Trophoblast cell (in vitro differentiated cells and primary cell): ENCODE results near the gene ROBO1.

Experiments
- DNase-seq, 2 donors: peaks; one replicate each; pipeline ENCODE4 v3.0.0-alpha.2; 2016
- H2AFZ ChIP-seq: 2 replicates; pipeline ENCODE4 v1.6.1; 2013; ENCODE audit warnings: low read length, moderate library complexity, mild to moderate bottlenecking; ENCODE audit not compliant: insufficient read depth, poor library complexity
- H2AK5ac ChIP-seq: 2 replicates; pipeline ENCODE4 v1.6.1; 2013; ENCODE audit warnings: mild to moderate bottlenecking, low read length
- H2BK120ac ChIP-seq: 2 replicates; pipeline ENCODE4 v1.6.1; 2013; ENCODE audit warnings: low read length, mild to moderate bottlenecking, moderate library complexity; ENCODE audit not compliant: insufficient read depth, poor library complexity
- H2BK12ac ChIP-seq: 2 replicates; pipeline ENCODE4 v1.6.1; 2013; ENCODE audit warnings: mild to moderate bottlenecking, low read length, moderate library complexity
- H2BK5ac ChIP-seq: 2 replicates; pipeline ENCODE4 v1.6.1; 2013; ENCODE audit warnings: low read length, low read depth, moderate library complexity, mild to moderate bottlenecking; ENCODE audit not compliant: poor library complexity
- H3K14ac ChIP-seq: 2 replicates; pipeline ENCODE4 v1.6.1; 2013; ENCODE audit warnings: mild to moderate bottlenecking, low read length
- H3K18ac ChIP-seq: 2 replicates; pipeline ENCODE4 v1.6.1; 2013; ENCODE audit warnings: mild to moderate bottlenecking, low read length
- H3K23ac ChIP-seq: 2 replicates; pipeline ENCODE4 v1.6.1; 2013; ENCODE audit warnings: low read length
- H3K27ac ChIP-seq: 2 replicates; pipeline ENCODE4 v1.5.1; 2013; ENCODE audit warnings: low read depth, mild to moderate bottlenecking, inconsistent platforms, low read length, moderate library complexity
- H3K27me3 ChIP-seq: 2 replicates; pipeline ENCODE4 v1.6.1; 2013; ENCODE audit warnings: inconsistent platforms, mild to moderate bottlenecking, low read length, moderate library complexity; ENCODE audit not compliant: insufficient read depth
- H3K36me3 ChIP-seq, 2 experiments: 1 replicate in 1 of 2; 2 replicates in 1 of 2; pipeline ENCODE4 v1.6.1; 2013; ENCODE audit warnings: low read length in 2 of 2, mild to moderate bottlenecking in 2 of 2, moderate library complexity in 1 of 2; ENCODE audit not compliant: insufficient read depth in 2 of 2, control insufficient read depth in 1 of 2
- H3K4ac ChIP-seq: 2 replicates; pipeline ENCODE4 v1.6.1; 2013; ENCODE audit warnings: low read depth, mild to moderate bottlenecking, low read length, moderate library complexity
- H3K4me1 ChIP-seq, 2 experiments: 1 replicate in 1 of 2; 2 replicates in 1 of 2; pipeline ENCODE4 v1.6.1; 2013; ENCODE audit warnings: low read length in 2 of 2, mild to moderate bottlenecking in 2 of 2, moderate library complexity in 1 of 2; ENCODE audit not compliant: insufficient read depth in 2 of 2, control insufficient read depth in 1 of 2
- H3K4me2 ChIP-seq: 2 replicates; pipeline ENCODE4 v1.6.1; 2013; ENCODE audit warnings: inconsistent platforms, mild to moderate bottlenecking, low read length, moderate library complexity
- H3K4me3 ChIP-seq: 2 replicates; pipeline ENCODE4 v1.5.1; 2013; ENCODE audit warnings: mild to moderate bottlenecking, low read depth, low read length, inconsistent platforms
- H3K79me1 ChIP-seq: one replicate; pipeline ENCODE4 v1.6.1; 2013; ENCODE audit warnings: low read length
- H3K79me2 ChIP-seq: 2 replicates; pipeline ENCODE4 v1.6.1; 2013; ENCODE audit warnings: low read length, mild to moderate bottlenecking; ENCODE audit not compliant: control insufficient read depth, insufficient read depth, poor library complexity
- H3K9ac ChIP-seq: 2 replicates; pipeline ENCODE4 v1.6.1; 2013; ENCODE audit warnings: mild to moderate bottlenecking, low read length
- H3K9me3 ChIP-seq: 2 replicates; pipeline ENCODE4 v1.6.1; 2013; ENCODE audit warnings: low read depth, mild to moderate bottlenecking, control low read depth, inconsistent platforms, low read length; ENCODE audit not compliant: insufficient read depth
- H4K12ac ChIP-seq: 2 replicates; pipeline ENCODE4 v1.6.1; 2013; ENCODE audit warnings: low read depth, mild to moderate bottlenecking, low read length, moderate library complexity
- H4K8ac ChIP-seq: 2 replicates; pipeline ENCODE4 v1.6.1; 2013; ENCODE audit warnings: low read depth, mild to moderate bottlenecking, low read length, moderate library complexity
- H4K91ac ChIP-seq: one replicate; pipeline ENCODE4 v1.6.1; 2013; ENCODE audit warnings: low read depth, mild to moderate bottlenecking, low read length, moderate library complexity
- WGBS: extraction: QIAGEN DNeasy Blood & Tissue Kit; methylation state at CpG from one replicate; pipeline ENCODE4 v1.1.7; 2013; ENCODE audit warnings: missing lambda C conversion rate; ENCODE audit not compliant: insufficient read length, insufficient coverage; ENCODE audit errors: extremely low coverage; 5-methylcytosine and 5-hydroxymethylcytosine counted together

The ROBO1 gene

DNA sequence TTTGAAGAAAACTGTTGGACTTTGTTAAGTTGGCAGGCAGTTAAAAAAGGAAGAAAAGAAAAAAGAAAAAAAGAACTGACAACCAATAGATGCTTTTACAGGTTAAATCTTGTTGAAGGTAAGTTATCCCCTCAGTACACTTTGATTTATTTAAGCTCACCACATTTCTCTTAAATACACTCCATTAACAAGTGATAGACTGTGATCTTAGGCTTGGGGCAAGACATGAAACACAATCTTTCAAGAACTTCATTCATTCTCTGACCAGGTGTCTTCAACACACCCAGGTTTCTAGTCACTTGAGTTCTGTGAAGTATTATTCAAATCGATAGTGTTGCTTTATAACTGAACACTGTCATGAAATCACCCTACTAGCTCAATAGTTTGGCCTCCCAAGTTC is 751.9 kb downstream of the ROBO1 start:
- Histone ChIP-seq H2AFZ (no peak overlapping the region), H3K4me1 (no peaks in the 10 kb centered on the region), H3K18ac (no peak overlapping the region), H3K79me1 (peaks cover 16% of the 10 kb centered on the region), H3K79me2 (peaks cover 15% of the 10 kb centered on the region), H2BK12ac (no peak overlapping the region), H3K9ac (no peak overlapping the region), H2BK5ac (no peak overlapping the region), H3K27ac (no peak overlapping the region), H3K4me2 (peak overlapping the region; percentile 36), H3K23ac (no peak overlapping the region), H4K91ac (no peak overlapping the region), H3K4ac (no peak overlapping the region), H3K14ac (no peak overlapping the region), H3K27me3 (no peaks in the 10 kb centered on the region), H2BK120ac (no peak overlapping the region), H3K4me3 (no peak overlapping the region), H4K12ac (no peak overlapping the region), H3K36me3 (no peaks in the 10 kb centered on the region), H2AK5ac (no peak overlapping the region), H4K8ac (no peak overlapping the region), H3K9me3 (no peaks in the 10 kb centered on the region)
- whole genome bisulfite sequencing, result no CpG with 5 or more reads among the region's 1 CpG
- DNase-seq, result no peak

DNA sequence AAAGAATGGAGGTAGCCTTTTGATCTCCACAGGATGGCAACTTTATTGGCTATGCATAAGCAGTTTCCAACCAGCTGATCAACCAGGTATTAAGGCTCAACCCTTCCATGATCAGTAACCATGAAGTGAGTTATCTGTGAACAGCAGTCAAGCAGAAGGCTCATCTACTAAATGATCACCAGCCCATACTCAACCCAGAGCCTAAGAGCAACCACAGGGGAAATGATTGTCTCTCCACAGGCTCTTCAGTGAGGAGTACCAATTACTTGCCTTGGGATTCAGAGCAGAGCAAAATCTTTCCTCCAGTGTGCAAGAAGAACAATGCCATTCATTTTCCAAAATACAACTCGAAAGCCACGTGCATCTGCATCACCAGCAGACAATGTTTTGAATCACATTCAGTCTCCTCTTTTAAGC is 754.8 kb downstream of the ROBO1 start:
- no CpG with 5 or more reads among the region's 2 CpGs for WGBS
- H3K4me3 ChIP-seq, result no peak overlapping the region

GRCh38 chr3:79012530-79012913 is 755.3 kb downstream of the ROBO1 start:
- no peak overlapping the region for H4K8ac ChIP-seq
- H3K79me2 ChIP-seq, result no peaks in the 10 kb centered on the region
- no peak overlapping the region for H3K14ac ChIP-seq
- no peak overlapping the region for H4K12ac ChIP-seq
- no peaks in the 10 kb centered on the region for H3K79me1 ChIP-seq
- no peak overlapping the region for H3K23ac ChIP-seq
- H3K4me1 ChIP-seq, result no peaks in the 10 kb centered on the region
- no peak overlapping the region for H3K27ac ChIP-seq
- H3K4me2 ChIP-seq, result no peak overlapping the region
- no peaks in the 10 kb centered on the region for H3K27me3 ChIP-seq
- H3K9me3 ChIP-seq, result no peaks in the 10 kb centered on the region
- H2AK5ac ChIP-seq, result no peak overlapping the region
- H3K4ac ChIP-seq, result no peak overlapping the region
- no peak overlapping the region for H2BK5ac ChIP-seq
- no peak overlapping the region for H3K9ac ChIP-seq
- no peaks in the 10 kb centered on the region for H3K36me3 ChIP-seq
- no peak overlapping the region for H2BK12ac ChIP-seq
- no peak overlapping the region for H2AFZ ChIP-seq
- no peak overlapping the region for H3K4me3 ChIP-seq
- DNase-seq, result no peak
- H2BK120ac ChIP-seq, result no peak overlapping the region
- no peak overlapping the region for H4K91ac ChIP-seq
- H3K18ac ChIP-seq, result no peak overlapping the region
- WGBS, result no CpG with 5 or more reads among the region's 2 CpGs

More for the DNA sequence above, 754.8 kb downstream of the ROBO1 start:
- H3K23ac ChIP-seq, result no peak overlapping the region
- no peak overlapping the region for H3K14ac ChIP-seq
- peaks cover 3% of the 10 kb centered on the region for H3K79me2 ChIP-seq
- no peak overlapping the region for H2BK5ac ChIP-seq
- H3K4me2 ChIP-seq, result no peak overlapping the region
- H2BK12ac ChIP-seq, result no peak overlapping the region
- no peak overlapping the region for H3K9ac ChIP-seq
- no peak overlapping the region for H2AFZ ChIP-seq
- H3K79me1 ChIP-seq, result peaks cover 2% of the 10 kb centered on the region
- no peaks in the 10 kb centered on the region for H3K27me3 ChIP-seq
- no peak overlapping the region for H3K18ac ChIP-seq
- H3K4ac ChIP-seq, result no peak overlapping the region
- H3K36me3 ChIP-seq, result no peaks in the 10 kb centered on the region
- H2BK120ac ChIP-seq, result no peak overlapping the region
- no peak for DNase-seq
- H2AK5ac ChIP-seq, result no peak overlapping the region
- H4K12ac ChIP-seq, result no peak overlapping the region
- H4K8ac ChIP-seq, result no peak overlapping the region
- no peak overlapping the region for H4K91ac ChIP-seq
- no peaks in the 10 kb centered on the region for H3K4me1 ChIP-seq
- no peaks in the 10 kb centered on the region for H3K9me3 ChIP-seq
- no peak overlapping the region for H3K27ac ChIP-seq

GRCh38 chr3:79011821-79012529 is 755.8 kb downstream of the ROBO1 start:
- no peak overlapping the region for H2BK120ac ChIP-seq
- H3K4me1 ChIP-seq, result no peaks in the 10 kb centered on the region
- H3K9ac ChIP-seq, result no peak overlapping the region
- H3K79me2 ChIP-seq, result no peaks in the 10 kb centered on the region
- no peak overlapping the region for H3K4ac ChIP-seq
- no peak overlapping the region for H3K4me2 ChIP-seq
- no peak overlapping the region for H3K18ac ChIP-seq
- H4K91ac ChIP-seq, result no peak overlapping the region
- H3K14ac ChIP-seq, result no peak overlapping the region
- no CpG with 5 or more reads among the region's 5 CpGs for WGBS
- H3K4me3 ChIP-seq, result no peak overlapping the region
- no peak overlapping the region for H4K12ac ChIP-seq
- H4K8ac ChIP-seq, result no peak overlapping the region
- no peak overlapping the region for H2BK12ac ChIP-seq
- H3K27me3 ChIP-seq, result no peaks in the 10 kb centered on the region
- H3K23ac ChIP-seq, result no peak overlapping the region
- H2BK5ac ChIP-seq, result no peak overlapping the region
- H2AK5ac ChIP-seq, result no peak overlapping the region
- H3K9me3 ChIP-seq, result no peaks in the 10 kb centered on the region
- no peak overlapping the region for H3K27ac ChIP-seq
- H3K79me1 ChIP-seq, result no peaks in the 10 kb centered on the region
- DNase-seq, result no peak
- H3K36me3 ChIP-seq, result no peaks in the 10 kb centered on the region
- H2AFZ ChIP-seq, result no peak overlapping the region
